Fibroblast of lung (primary cell): Measurements from ENCODE around the gene SYCE3.

Source experiments
- CTCF ChIP-seq, 2 donors: IDR thresholded peaks in 1 of 2; conservative IDR thresholded peaks in 1 of 2; 1 replicate in 1 of 2; 2 replicates in 1 of 2; pipeline ENCODE4 v1.5.1; 2011 to 2012; ENCODE audit warnings: low read length in 2 of 2, control low read depth in 1 of 2, inconsistent platforms in 1 of 2, low read depth in 1 of 2, mild to moderate bottlenecking in 1 of 2
- EZH2 ChIP-seq: IDR thresholded peaks from 2 replicates; pipeline ENCODE4 v1.5.1; 2012; ENCODE audit warnings: low read length, control low read depth, mild to moderate bottlenecking; ENCODE audit errors: missing control alignments

GRCh38 chr22:50563413-50564160, 868 bp upstream of the SYCE3 start:
- TF ChIP-seq CTCF (conservative IDR thresholded peaks at IDR 0.05 in 1 of 2, IDR thresholded peaks at IDR 0.05 in 1 of 2; ENCODE audit: low read depth in 1 of 2, low read length in 2 of 2) (no peak), EZH2 (no peak)
